ENCODE results near the gene LMBR1L. TPM values are rescaled to one million over a fixed set of nuclear protein-coding genes. Genes with fewer than 3 reads are reported as not detected.
A peak's percentile ranks its signal among the peaks of the same experiment; 100 is the strongest.

The LMBR1L gene
- total and polyA plus RNA-seq, 11 donors = 10.4 to 43.5 (median 26.6) TPM

GRCh38 chr12:49055092-49055491 lies 55.6 kb downstream of the LMBR1L start:
- Histone ChIP-seq H3K9me3 (no peaks in the 10 kb centered on the region), H3K27ac (no peak overlapping the region), H3K36me3 (peaks cover 0 to 53% (median 50%) of the 10 kb centered on the region in 9 donors), H3K27me3 (no peaks in the 10 kb centered on the region), H3K4me3 (peak overlapping the region in 1 of 12 donors; percentile 13), H3K4me1 (peaks cover 19 to 50% (median 39%) of the 10 kb centered on the region in 12 donors)
- DNase-seq (peak in 2 of 5 donors; percentile 1 to 4), ATAC-seq (no peak)
- intact Hi-C loops (cut with DNase I) = loop anchor here in 3 of 10 donors (5.0 kb wide), 2 partner anchors 33 to 38 kb away; partner anchors contain the start of gene PRKAG1 (in 2 of the 3)
- no peak for TF ChIP-seq POLR2A (IDR thresholded peaks at IDR 0.05)
- TF ChIP-seq CTCF (IDR thresholded peaks at IDR 0.05) = no peak
- 68 to 74% (median 72%) methylated on average over 4 of the region's 4 CpGs for WGBS, 4 donors

- WGBS, 4 donors = 89 to 96% (median 90%) methylated on average over 4 to 10 of the region's 10 CpGs
- Histone ChIP-seq H3K27me3 (no peaks in the 10 kb centered on the region), H3K27ac (no peak overlapping the region), H3K4me3 (no peak overlapping the region), H3K9me3 (no peaks in the 10 kb centered on the region), H3K4me1 (peaks cover 19 to 50% (median 39%) of the 10 kb centered on the region in 12 donors), H3K36me3 (peaks cover 0 to 59% (median 56%) of the 10 kb centered on the region in 9 donors)
- intact Hi-C loops (cut with DNase I) = no loop called here
- DNase-seq (peak in 2 of 5 donors; percentile 8 to 21), ATAC-seq (no peak)
- no peak for TF ChIP-seq CTCF (IDR thresholded peaks at IDR 0.05)
- TF ChIP-seq POLR2A (IDR thresholded peaks at IDR 0.05) = no peak
Observed at GRCh38 chr12:49054524-49054923, 56.1 kb downstream of the LMBR1L start.

- intact Hi-C loops (cut with DNase I) = no loop called here
- WGBS, 4 donors = 88 to 93% (median 90%) methylated on average over 5 of the region's 5 CpGs
- Histone ChIP-seq H3K27me3 (no peaks in the 10 kb centered on the region), H3K4me3 (no peak overlapping the region), H3K27ac (no peak overlapping the region), H3K9me3 (no peaks in the 10 kb centered on the region), H3K36me3 (peaks cover 0 to 63% (median 60%) of the 10 kb centered on the region in 9 donors), H3K4me1 (peaks cover 19 to 47% (median 39%) of the 10 kb centered on the region in 12 donors)
- DNase-seq (peak in 1 of 5 donors; percentile 17), ATAC-seq (no peak)
- no peak for TF ChIP-seq POLR2A (IDR thresholded peaks at IDR 0.05)
- TF ChIP-seq CTCF (IDR thresholded peaks at IDR 0.05) = no peak
Observed at GRCh38 chr12:49054096-49054495, 56.6 kb downstream of the LMBR1L start.

- DNase-seq = no peak
- TF ChIP-seq CTCF (IDR thresholded peaks at IDR 0.05) = no peak
- no peak for TF ChIP-seq POLR2A (IDR thresholded peaks at IDR 0.05)
- Histone ChIP-seq H3K9me3 (no peaks in the 10 kb centered on the region), H3K27me3 (no peaks in the 10 kb centered on the region), H3K36me3 (peaks cover 0 to 78% (median 75%) of the 10 kb centered on the region in 9 donors), H3K4me3 (no peak overlapping the region), H3K27ac (no peak overlapping the region), H3K4me1 (peaks cover 14 to 33% (median 28%) of the 10 kb centered on the region in 12 donors)
- WGBS, 4 donors = 83 to 89% (median 84%) methylated on average over 14 to 16 of the region's 16 CpGs
- intact Hi-C loops (cut with DNase I) = no loop called here
- ATAC-seq = no peak
Observed at GRCh38 chr12:49052451-49053208, 58.0 kb downstream of the LMBR1L start.
